ENCODE measurements around the gene CTTN. TPM values are rescaled to one million over a fixed set of nuclear protein-coding genes. Genes with fewer than 3 reads are reported as not detected.
A peak's percentile ranks its signal among the peaks of the same experiment; 100 is the strongest.
"Not testable (repeated sequence)": the region's sequence is repeated elsewhere in the genome, so short reads cannot be mapped to it uniquely, and the experiment has no call there.

The CTTN gene
- polyA plus RNA-seq, 6 donors from 2014 or later: 0.13 to 1.1 (median 0.81) TPM; not detected in 2

DNA sequence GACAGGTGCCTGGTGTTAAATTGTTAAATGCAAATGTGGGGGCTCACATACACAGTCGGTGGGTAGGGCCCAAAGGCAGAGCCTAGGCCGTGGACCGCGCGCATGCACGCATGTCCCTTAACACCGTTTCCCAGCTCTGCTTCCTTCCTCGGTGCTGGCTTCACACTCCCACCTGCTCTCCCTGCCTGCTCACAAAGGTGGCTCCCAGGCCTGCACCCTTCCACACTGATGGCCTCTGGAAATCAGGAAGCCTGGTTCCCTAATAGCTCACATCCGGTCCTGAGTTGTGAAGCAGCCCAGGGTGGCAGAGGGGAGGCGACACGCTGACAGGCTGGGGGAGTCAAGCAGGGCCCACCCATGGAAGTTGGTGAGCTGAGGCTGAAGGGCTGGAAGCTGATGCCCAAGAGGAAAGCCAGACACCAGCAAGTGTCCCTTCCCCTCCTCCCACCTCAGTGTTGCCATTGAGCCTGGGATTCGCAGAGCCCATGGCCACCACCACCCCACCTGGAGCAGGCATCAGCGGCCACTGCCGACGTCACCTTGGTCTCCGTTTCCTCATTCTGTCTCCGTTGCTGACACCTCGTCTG is 13.7 kb upstream of the CTTN start:
- Mint-ChIP-seq H3K27ac (peak overlapping the region in 1 of 6 donors; percentile 76), H3K4me1 (peaks cover 0 to 3% (median 0%) of the 10 kb centered on the region in 3 donors), H3K27me3 (peaks cover 7 to 20% (median 13%) of the 10 kb centered on the region in 3 donors), H3K9me3 (no peaks in the 10 kb centered on the region), H3K36me3 (peaks cover 17 to 33% of the 10 kb centered on the region in 2 donors), H3K4me3 (no peak overlapping the region)
- no peak for DNase-seq
- no peak for ATAC-seq (ENCODE audit: low read depth in 2 of 2)

DNA sequence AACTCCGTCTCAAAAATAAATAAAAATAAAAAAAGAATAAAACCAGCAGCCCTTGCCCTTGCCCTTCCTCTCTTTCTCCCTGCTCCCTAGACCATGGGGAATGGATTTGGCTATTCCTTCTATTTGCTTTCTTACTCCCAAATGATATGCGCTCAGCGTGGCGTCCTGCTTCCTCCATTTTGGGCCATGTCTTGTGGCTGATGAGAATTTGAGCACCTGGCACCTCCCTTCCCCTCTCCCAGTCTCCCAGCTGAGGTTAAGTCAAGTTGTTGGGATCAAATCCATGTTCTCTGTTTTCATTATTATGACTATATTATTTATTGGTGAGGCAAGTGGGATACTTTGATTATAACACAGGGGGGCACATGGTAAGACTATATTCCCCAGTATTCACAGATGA is 10.8 kb upstream of the CTTN start:
- no peak overlapping the region for H3K4me3 Mint-ChIP-seq
- ATAC-seq (ENCODE audit: low read depth in 2 of 2): no peak
- H3K27me3 Mint-ChIP-seq: peaks cover 20 to 44% (median 25%) of the 10 kb centered on the region in 3 donors
- H3K9me3 Mint-ChIP-seq: peaks cover 0 to 2% (median 0%) of the 10 kb centered on the region in 7 donors
- H3K27ac Mint-ChIP-seq: peak overlapping the region in 1 of 6 donors; percentile 76
- no peak for DNase-seq
- peaks cover 9 to 24% of the 10 kb centered on the region in 2 donors for H3K36me3 Mint-ChIP-seq
- peaks cover 0 to 4% (median 0%) of the 10 kb centered on the region in 3 donors for H3K4me1 Mint-ChIP-seq

- Mint-ChIP-seq H3K27me3 (peaks cover 36 to 60% (median 36%) of the 10 kb centered on the region in 3 donors), H3K4me3 (no peak overlapping the region), H3K9me3 (peaks cover 0 to 2% (median 0%) of the 10 kb centered on the region in 7 donors), H3K36me3 (peaks cover 9 to 12% of the 10 kb centered on the region in 2 donors), H3K4me1 (peaks cover 0 to 7% (median 0%) of the 10 kb centered on the region in 3 donors), H3K27ac (no peak overlapping the region)
- no peak for DNase-seq
- ATAC-seq (ENCODE audit: low read depth in 2 of 2): no peak
Observed at GRCh38 chr11:70389201-70389600, 9.1 kb upstream of the CTTN start.

GRCh38 chr11:70390882-70391281 is 7.4 kb upstream of the CTTN start:
- Mint-ChIP-seq H3K27me3 (peaks cover 36 to 74% (median 36%) of the 10 kb centered on the region in 3 donors), H3K4me3 (peak overlapping the region in 1 of 8 donors; percentile 15)
- not testable (repeated sequence) for H3K27ac Mint-ChIP-seq; H3K9me3 Mint-ChIP-seq; ATAC-seq (ENCODE audit: low read depth in 2 of 2); DNase-seq; H3K4me1 Mint-ChIP-seq; H3K36me3 Mint-ChIP-seq

DNA sequence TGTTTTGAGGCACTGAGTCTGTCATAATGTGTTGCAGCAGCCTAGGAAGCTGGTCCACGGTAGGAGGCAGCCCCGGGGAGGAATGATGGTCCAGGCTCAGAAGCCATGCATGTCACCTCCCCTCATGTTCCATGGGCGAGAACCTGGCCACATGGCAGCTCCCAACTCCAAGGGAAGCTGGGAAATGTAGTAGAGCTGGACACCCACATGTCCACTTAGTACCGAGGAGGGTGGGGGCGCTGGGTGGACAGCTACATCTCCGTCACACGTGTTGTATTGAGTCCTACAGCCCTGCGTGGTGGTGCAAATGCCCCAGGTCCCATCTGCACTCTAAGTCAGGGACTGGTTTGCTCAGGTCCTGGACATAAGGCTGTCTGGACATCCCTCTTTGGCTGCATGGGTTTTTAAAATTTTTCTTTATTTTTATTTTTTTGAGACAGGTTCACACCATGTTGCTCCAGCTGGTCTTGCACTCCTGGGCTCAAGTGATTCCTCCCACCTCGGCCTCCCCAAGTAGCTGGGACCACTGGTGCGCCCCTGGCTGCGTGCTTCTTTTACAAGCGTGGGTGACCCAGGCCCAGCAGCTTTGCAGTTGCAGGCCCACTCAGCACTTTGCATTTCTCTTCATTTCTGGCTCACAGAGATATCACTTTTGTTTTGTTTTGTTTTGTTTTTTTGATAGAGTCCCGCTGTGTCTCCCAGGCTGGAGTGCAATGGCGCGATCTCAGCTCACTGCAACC is 3.9 kb upstream of the CTTN start:
- Mint-ChIP-seq H3K9me3 (peaks cover 0 to 2% (median 0%) of the 10 kb centered on the region in 7 donors), H3K36me3 (no peaks in the 10 kb centered on the region), H3K4me1 (peaks cover 19 to 25% (median 23%) of the 10 kb centered on the region in 3 donors), H3K27me3 (peaks cover 37 to 69% (median 46%) of the 10 kb centered on the region in 3 donors), H3K4me3 (peak overlapping the region in 1 of 8 donors; percentile 25), H3K27ac (no peak overlapping the region)
- no peak for DNase-seq
- no peak for ATAC-seq (ENCODE audit: low read depth in 2 of 2)

- Mint-ChIP-seq H3K4me3 (peak overlapping the region; percentile 80 to 94 (median 89)), H3K27ac (peak overlapping the region in 5 of 6 donors; percentile 1 to 95 (median 67)), H3K27me3 (peaks cover 23 to 48% (median 32%) of the 10 kb centered on the region in 3 donors), H3K9me3 (no peaks in the 10 kb centered on the region), H3K4me1 (peaks cover 19 to 31% (median 30%) of the 10 kb centered on the region in 3 donors), H3K36me3 (no peaks in the 10 kb centered on the region)
- DNase-seq (peak; percentile 9), ATAC-seq (ENCODE audit: low read depth in 2 of 2) (no peak)
Observed at GRCh38 chr11:70397336-70397982, 870 bp upstream of the CTTN start.

DNA sequence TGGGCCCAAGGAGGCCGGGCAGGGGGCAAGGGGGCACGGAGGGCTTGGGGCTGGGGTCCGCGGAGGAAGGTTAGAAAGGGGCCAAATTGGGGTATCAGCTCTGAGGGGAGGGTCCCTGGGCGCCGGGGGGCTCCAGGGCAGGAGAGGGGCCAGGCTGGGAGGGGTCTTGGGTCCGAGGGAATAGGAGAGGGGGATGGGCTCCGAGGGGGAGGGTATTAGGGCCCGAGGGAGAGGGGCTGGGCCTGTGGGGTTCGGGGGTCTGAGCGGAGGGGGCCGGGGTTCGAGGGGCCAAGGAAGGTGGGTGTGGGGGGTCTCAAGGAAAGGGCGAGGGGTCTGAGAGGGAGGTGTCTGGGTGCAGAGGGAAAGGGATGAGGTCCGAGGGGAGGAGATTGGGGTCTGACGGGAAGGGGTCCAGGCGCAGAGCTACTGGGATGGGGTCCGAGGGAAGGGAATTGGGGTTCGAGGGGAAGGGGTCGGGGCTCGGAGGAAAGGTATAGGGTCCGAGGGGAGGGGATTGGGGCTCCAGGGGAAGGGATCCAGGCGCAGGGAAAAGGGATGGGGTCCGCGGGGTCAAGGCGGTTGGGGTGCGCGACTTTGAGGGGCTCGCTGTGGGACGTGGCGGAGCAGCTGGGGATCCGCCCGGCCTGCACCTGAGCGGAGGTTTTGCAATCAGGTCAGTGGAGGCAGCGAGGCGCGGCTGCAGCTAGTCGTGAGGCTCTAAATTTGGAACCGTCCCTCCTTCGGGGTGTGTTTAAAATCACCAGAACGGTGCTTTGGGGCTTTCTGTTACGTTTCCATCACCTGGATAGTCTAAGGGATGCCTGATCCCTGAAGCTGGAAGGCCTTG is 728 bp downstream of the CTTN start:
- Mint-ChIP-seq H3K4me3 (peak overlapping the region; percentile 42 to 87 (median 72)), H3K9me3 (peaks cover 0 to 2% (median 0%) of the 10 kb centered on the region in 7 donors), H3K27ac (peak overlapping the region in 5 of 6 donors; percentile 1 to 85 (median 44)), H3K27me3 (peaks cover 16 to 36% (median 21%) of the 10 kb centered on the region in 3 donors), H3K36me3 (no peaks in the 10 kb centered on the region), H3K4me1 (peaks cover 15 to 31% (median 30%) of the 10 kb centered on the region in 3 donors)
- ATAC-seq (ENCODE audit: low read depth in 2 of 2) (peak; percentile 18 to 29), DNase-seq (peak; percentile 16)

- H3K4me3 Mint-ChIP-seq: peak overlapping the region; percentile 57 to 87 (median 76)
- peak overlapping the region in 3 of 6 donors; percentile 20 to 67 (median 58) for H3K27ac Mint-ChIP-seq
- DNase-seq: no peak
- no peaks in the 10 kb centered on the region for H3K36me3 Mint-ChIP-seq
- peaks cover 14 to 32% (median 23%) of the 10 kb centered on the region in 3 donors for H3K27me3 Mint-ChIP-seq
- peaks cover 0 to 2% (median 0%) of the 10 kb centered on the region in 7 donors for H3K9me3 Mint-ChIP-seq
- H3K4me1 Mint-ChIP-seq: peaks cover 15 to 31% (median 30%) of the 10 kb centered on the region in 3 donors
- ATAC-seq (ENCODE audit: low read depth in 2 of 2): no peak
Observed at GRCh38 chr11:70399681-70400112, 1.4 kb downstream of the CTTN start.

DNA sequence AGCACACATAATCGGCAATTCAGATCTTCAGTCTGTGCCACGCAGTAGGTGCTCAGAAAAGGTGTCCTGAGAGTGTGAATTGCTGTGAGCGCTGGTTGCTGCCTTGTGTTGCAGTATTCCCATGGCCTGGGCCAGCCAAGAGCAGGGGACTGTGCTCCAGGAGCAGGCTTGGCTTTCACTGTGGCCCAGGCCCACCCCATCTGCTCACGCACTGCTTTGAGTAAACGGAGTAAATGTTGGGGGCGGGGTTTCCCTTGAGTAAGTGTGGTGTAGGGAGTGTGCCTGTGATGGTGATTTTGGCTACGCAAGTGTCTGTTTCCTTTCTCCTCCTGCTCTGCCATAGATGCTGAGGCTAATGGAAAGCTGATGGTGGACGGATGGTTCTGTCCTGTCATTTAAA is 2.3 kb downstream of the CTTN start:
- peaks cover 0 to 2% (median 0%) of the 10 kb centered on the region in 7 donors for H3K9me3 Mint-ChIP-seq
- peaks cover 15 to 31% (median 30%) of the 10 kb centered on the region in 3 donors for H3K4me1 Mint-ChIP-seq
- H3K27me3 Mint-ChIP-seq: peaks cover 22 to 32% (median 28%) of the 10 kb centered on the region in 3 donors
- DNase-seq (no peak), ATAC-seq (ENCODE audit: low read depth in 2 of 2) (no peak)
- peak overlapping the region in 3 of 8 donors; percentile 22 to 54 (median 29) for H3K4me3 Mint-ChIP-seq
- no peaks in the 10 kb centered on the region for H3K36me3 Mint-ChIP-seq
- H3K27ac Mint-ChIP-seq: peak overlapping the region in 1 of 6 donors; percentile 79

DNA sequence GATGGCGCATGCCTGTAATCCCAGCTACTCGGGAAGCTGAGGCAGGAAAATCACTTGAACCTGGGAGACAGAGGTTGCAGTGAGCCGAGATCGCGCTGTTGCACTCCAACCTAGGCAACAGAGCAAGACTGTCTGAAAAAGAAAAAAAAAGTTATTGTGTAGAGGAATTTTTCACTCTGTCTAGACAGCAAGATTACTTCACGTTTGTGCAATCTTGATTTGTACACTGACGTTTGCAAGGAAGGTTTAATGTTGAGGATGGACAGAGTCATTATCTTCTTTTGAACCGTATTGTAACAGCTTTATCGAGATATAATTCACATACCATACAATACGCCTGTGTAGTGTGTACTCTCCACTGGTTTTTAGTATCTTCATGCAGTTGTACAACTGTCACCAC is 3.7 kb downstream of the CTTN start:
- ATAC-seq (ENCODE audit: low read depth in 2 of 2): no peak
- Mint-ChIP-seq H3K4me1 (peaks cover 15 to 30% (median 22%) of the 10 kb centered on the region in 3 donors), H3K36me3 (no peaks in the 10 kb centered on the region), H3K9me3 (peaks cover 0 to 2% (median 0%) of the 10 kb centered on the region in 7 donors), H3K27ac (no peak overlapping the region), H3K4me3 (peak overlapping the region in 1 of 8 donors; percentile 10), H3K27me3 (peaks cover 20 to 32% (median 27%) of the 10 kb centered on the region in 3 donors)
- DNase-seq: no peak

DNA sequence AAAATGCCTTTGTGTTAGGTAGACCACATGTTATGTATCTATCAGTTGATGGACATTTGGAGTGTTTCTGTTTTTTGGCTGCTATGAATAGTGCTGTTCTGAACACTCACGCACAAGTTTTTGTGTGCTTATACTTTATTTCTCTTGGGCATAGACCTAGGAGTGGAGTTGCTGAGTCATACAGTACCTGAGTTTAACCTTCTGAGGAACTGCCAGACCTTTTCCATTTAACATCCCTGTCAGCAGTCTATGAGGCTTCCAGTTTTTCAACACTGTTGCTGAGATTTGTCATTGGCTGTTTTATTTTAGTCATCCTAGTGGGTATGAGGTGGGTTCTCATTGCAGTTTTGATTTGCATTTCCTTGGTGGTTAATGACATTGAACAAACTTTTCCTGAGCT is 4.4 kb downstream of the CTTN start:
- Mint-ChIP-seq H3K4me1 (peaks cover 8 to 23% (median 15%) of the 10 kb centered on the region in 3 donors), H3K36me3 (no peaks in the 10 kb centered on the region), H3K4me3 (no peak overlapping the region), H3K27me3 (peaks cover 14 to 32% (median 21%) of the 10 kb centered on the region in 3 donors), H3K27ac (no peak overlapping the region), H3K9me3 (peaks cover 0 to 2% (median 0%) of the 10 kb centered on the region in 7 donors)
- no peak for ATAC-seq (ENCODE audit: low read depth in 2 of 2)
- DNase-seq: no peak

DNA sequence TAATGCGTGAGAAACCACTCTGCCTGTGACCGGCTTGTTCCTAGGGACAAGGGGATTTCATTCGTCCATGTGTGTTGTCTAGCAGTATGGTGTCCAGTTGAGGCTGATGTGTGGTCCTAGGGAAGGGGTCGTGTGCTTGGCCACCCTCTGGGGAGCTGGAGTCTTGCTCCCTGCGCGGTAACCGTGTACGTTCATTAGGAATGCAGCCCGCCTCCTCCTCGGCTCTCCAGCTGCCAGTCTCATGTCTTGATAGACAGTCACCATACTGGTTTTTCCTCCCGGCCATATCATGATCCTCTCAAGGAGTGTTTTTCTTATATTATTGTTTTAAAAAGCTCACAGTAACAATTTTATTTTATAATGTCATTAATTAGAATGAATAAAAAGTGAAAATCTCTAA is 5.9 kb downstream of the CTTN start:
- DNase-seq: no peak
- Mint-ChIP-seq H3K9me3 (peaks cover 0 to 2% (median 0%) of the 10 kb centered on the region in 7 donors), H3K4me3 (peak overlapping the region in 1 of 8 donors; percentile 25), H3K27me3 (peaks cover 13 to 34% (median 28%) of the 10 kb centered on the region in 3 donors), H3K27ac (no peak overlapping the region), H3K36me3 (no peaks in the 10 kb centered on the region), H3K4me1 (peaks cover 3 to 8% (median 8%) of the 10 kb centered on the region in 3 donors)
- no peak for ATAC-seq (ENCODE audit: low read depth in 2 of 2)

Measured in naive B cell (primary cell).